Fibroblast of skin of left quadriceps (primary cell): ENCODE data around the gene PTEN.
A peak's percentile ranks its signal among the peaks of the same experiment; 100 is the strongest.
"Not testable (repeated sequence)": the region's sequence is repeated elsewhere in the genome, so short reads cannot be mapped to it uniquely, and the experiment has no call there.

Experiments
- DNase-seq, 2 experiments: peaks; one replicate each; pipeline ENCODE4 v3.0.0-alpha.2; 2013; ENCODE audit warnings: low read depth in 2 of 2

The PTEN gene

GRCh38 chr10:87845624-87845998 lies 17.8 kb upstream of the PTEN start:
- DNase-seq = no peak

GRCh38 chr10:87846023-87846422 lies 17.4 kb upstream of the PTEN start:
- no peak for DNase-seq

DNA sequence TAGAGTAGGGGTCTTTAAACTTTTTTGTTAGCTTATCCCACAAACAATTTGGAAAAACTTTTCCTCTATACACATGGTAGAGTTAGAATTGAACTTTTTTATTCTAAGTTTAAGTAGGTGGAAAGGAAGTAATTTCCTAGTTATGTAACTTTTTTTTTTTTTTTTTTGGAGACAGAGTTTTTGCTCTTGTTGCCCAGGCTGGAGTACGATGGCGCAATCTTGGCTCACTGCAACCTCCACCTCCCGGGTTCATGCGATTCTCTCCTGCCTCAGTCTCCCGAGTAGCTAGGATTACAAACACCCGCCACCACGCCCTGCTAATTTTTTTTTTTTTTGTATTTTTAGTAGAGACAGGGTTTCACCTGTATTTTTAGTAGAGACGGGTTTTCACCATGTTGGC lies 16.7 kb upstream of the PTEN start:
- not testable (repeated sequence) for DNase-seq

- no peak for DNase-seq
Observed at GRCh38 chr10:87847550-87847949, 15.9 kb upstream of the PTEN start.

DNA sequence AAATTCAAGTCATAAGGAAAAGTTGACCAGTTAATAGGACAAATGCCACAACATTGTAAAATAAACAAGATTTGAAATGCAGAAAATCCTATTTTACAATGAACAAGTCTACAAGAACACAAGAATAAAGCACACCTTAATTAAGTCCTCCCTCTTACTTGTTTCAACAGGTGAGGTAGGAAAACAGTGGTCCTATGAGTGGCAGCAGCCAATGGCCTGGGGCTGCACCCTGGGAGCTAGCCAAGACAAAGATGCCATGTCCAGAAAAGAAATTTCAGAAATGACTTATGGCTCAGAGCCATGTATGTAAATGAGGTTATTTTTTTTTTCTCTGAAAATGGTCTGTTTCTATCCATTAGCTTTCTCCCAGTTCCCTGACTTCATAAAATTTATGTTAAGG lies 14.4 kb upstream of the PTEN start:
- no peak for DNase-seq

- DNase-seq = peak in 1 of 2 experiments; percentile 38
Observed at GRCh38 chr10:87850742-87851205, 12.7 kb upstream of the PTEN start.

GRCh38 chr10:87852089-87852488 lies 11.3 kb upstream of the PTEN start:
- DNase-seq = no peak

DNA sequence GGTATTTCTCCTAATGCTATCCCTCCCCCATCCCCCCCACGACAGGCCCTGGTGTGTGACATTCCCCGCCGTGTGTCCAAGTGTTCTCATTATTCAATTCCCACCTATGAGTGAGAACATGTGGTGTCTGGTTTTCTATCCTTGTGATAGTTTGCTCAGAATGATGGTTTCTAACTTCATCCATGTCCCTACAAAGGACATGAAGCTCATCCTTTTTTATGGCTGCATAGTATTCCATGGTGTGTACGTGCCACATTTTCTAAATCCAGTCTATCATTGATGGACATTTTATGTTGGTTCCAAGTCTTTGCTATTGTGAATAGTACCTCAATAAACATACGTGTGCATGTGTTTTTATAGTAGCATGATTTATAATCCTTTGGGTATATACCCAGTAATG lies 8.2 kb upstream of the PTEN start:
- DNase-seq = not testable (repeated sequence)

- DNase-seq = not testable (repeated sequence)
Observed at GRCh38 chr10:87855665-87856064, 7.8 kb upstream of the PTEN start.

- DNase-seq = peak; percentile 58 to 67
Observed at GRCh38 chr10:87860156-87860795, 3.1 kb upstream of the PTEN start.

DNA sequence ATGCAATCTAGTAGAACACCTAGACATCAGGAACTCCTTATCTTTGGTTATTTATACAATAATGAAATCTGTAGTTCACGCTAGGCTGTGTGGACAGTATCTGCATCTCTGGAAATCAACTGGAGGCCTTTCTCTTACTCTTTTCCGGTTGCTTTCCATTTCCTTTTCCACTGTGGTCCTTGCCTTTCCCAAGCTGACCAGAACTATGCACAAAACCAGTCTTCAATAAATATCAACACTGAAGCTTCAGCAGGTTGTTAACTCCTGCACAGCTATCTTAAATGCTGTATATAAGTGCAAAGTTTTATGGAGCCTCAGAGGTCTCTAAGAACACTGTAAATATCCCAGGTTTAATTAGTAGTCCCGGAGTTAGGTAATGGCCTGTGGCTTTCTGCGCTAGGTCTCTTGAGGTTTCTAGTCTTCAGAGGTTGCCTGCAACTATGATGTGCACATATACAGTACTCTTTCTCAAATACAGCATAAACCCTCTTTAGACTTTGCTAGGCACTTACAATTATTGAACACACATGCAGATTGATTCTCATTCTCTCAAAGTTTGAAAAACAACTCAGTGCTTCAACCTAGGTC lies 2.5 kb upstream of the PTEN start:
- no peak for DNase-seq

DNA sequence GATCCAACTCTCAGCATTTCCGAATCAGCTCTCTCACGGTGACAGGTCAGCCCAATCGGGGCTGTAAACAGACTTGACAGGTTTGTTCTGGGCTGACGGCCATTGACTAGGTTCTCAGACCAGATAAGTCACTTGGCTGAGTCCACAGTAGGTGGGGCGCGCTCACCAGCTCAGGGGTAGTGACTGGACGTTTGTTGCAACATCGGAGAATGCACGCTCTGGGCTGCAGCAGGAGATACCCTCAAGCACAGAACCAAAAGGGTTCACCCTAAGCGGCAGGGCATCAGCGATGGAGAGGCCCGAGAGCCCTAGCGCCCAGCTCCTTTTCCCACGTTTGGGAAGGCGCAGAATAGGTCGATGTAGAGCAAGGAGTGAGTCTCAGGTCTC lies 1.9 kb upstream of the PTEN start:
- DNase-seq = peak; percentile 27 to 30

DNA sequence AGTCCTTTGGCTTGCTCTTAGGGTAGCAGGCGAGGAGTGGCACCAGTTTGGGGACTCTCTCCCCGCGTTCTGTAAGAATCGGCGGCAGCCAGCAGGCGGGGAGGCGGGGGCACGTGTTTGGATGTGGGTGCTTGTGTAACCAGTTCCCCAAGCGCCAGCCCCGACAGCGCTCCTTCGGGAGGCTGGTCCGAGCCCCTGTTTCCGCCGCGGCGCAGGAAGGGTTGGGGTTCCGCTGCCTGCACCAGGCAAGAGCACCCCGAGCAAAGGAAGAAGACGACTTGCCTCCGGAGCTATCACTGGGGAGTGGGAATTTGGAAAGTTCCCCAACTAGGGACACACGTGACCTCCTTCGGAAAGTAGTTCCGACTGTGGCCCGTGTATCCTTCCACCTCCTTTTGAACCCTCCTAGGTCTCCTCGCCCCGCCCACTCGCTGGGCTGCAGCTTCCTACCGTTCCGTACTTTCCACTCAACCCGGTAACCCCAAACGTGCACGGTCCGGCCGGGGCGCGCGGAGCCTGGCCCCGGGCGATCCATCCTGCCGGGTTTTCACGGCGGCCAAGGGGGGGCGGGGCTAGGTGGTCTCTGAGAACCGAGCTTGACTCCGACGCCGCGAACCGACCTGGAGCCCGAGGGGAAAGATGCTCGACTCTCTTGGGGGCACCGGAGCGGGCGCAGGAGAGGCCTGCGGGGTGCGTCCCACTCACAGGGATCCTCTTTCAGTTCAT lies 1.3 kb upstream of the PTEN start:
- peak; percentile 97 for DNase-seq

DNA sequence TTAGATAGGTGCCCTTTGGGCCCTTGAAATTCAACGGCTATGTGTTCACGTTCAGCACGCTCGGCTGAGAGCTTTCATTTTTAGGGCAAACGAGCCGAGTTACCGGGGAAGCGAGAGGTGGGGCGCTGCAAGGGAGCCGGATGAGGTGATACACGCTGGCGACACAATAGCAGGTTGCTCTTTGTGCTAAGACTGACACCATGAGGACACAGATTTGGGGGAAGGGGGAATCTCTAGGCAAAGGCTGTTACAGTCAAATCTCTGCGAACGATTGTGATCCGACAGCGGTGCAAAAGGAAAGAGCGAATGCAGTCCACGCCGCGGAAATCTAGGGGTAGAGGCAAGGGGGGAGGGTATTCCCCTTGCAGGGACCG lies 759 bp upstream of the PTEN start:
- peak in 1 of 2 experiments; percentile 26 for DNase-seq

- not testable (repeated sequence) for DNase-seq
Observed at GRCh38 chr10:87863951-87864495, 598 bp downstream of the PTEN start.

GRCh38 chr10:87864496-87865059 lies 1.2 kb downstream of the PTEN start:
- DNase-seq = no peak

DNA sequence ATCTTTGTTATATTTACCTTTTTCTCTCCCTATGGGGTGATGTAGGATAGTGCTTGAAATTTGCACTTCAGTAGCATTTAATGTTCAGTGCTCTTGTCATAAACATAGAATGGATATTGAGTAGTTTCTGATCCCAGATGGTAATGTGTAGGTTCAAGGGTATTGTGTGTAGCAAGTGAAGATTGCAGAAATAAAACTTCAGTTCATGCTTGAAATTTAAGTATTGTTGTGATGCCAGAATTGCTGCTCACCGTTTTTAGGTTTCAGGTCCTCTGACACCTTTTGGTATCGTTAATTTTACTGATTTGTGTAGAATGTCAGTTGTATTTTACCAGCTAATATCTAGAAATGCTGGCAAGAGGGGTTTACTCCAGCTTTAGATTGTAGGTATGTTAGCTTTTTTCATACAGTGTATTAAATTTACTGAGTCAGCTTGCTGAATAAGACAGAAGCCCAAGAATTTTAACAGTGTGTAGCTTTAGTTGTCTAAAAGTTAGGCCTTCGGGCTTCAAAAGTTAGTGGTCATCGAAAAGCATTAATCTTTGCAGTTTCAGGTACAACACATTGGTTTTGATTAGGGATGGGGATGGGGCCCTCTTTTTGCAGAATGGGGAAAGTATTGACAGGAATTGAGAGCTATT lies 1.9 kb downstream of the PTEN start:
- no peak for DNase-seq

GRCh38 chr10:87866412-87866974 lies 3.1 kb downstream of the PTEN start:
- no peak for DNase-seq

- no peak for DNase-seq
Observed at GRCh38 chr10:87867453-87867852, 4.0 kb downstream of the PTEN start.

GRCh38 chr10:87868277-87868676 lies 4.9 kb downstream of the PTEN start:
- no peak for DNase-seq

- DNase-seq = not testable (repeated sequence)
Observed at GRCh38 chr10:87869139-87869538, 5.7 kb downstream of the PTEN start.
